ENCODE measurements around the gene SLC9A9.

Gene SLC9A9

GRCh38 chr3:143840636-143841035, 7.6 kb downstream of the SLC9A9 start:
- no peak for DNase-seq

DNA sequence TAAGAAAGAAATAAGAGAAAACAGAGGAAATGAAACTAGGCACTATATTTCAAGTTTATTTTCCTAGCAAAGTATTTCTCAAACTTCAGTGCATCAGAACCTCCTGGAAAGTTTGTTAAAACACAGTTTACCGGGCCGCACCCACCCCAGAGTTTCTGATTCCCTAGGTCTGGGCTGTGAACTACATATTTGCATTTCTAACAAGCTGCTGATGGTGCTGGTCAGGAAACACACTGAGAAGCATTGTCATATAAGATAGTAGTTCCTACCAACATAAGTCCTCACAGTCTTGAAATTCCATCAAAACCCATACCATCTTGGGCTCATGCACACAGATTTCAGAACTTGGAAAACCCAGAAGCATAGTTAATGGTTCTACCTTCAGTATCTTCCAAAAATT, 8.3 kb downstream of the SLC9A9 start:
- DNase-seq = no peak

GRCh38 chr3:143837076-143837475, 11.2 kb downstream of the SLC9A9 start:
- no peak for DNase-seq

DNA sequence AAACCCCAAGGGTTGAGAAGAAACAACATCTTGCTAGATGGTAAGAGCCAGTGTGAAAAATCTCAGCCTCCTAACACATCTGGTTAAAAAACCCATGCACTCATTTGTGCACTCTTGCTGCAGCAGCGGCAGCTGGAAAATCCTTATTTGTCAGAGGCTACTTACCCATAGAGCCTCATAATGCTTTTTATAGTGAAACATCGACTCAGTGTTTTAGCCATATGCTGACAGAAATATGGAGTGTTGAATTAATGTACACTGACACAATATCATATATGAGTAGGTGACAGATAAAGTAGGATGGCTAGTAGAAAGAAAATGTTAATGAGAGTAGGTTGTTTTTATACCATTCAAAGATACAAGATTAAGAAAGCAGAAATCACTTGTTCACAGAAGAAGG, 13.0 kb downstream of the SLC9A9 start:
- DNase-seq = no peak

DNA sequence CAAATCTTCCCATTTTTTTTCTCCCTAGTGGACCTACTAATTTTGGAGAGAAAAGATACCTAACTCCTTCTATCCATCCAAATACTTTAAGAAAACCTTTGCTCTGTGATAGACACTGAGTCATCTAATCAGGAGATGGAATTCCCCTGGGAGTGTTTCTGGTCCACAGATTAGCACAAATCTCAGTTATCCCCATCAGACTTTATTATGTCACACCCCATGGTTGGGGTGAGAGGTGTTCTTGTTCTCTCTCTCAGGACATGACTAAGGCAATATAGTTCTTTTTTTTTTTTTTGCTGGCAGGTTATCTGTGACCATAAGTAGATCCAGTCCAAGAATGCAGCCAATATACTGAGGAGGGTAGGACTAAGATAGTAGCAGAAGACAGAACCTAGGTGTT, 15.8 kb downstream of the SLC9A9 start:
- DNase-seq = no peak

- no peak for DNase-seq
These were observed 16.3 kb downstream of the SLC9A9 start for GRCh38 chr3:143831994-143832393.

DNA sequence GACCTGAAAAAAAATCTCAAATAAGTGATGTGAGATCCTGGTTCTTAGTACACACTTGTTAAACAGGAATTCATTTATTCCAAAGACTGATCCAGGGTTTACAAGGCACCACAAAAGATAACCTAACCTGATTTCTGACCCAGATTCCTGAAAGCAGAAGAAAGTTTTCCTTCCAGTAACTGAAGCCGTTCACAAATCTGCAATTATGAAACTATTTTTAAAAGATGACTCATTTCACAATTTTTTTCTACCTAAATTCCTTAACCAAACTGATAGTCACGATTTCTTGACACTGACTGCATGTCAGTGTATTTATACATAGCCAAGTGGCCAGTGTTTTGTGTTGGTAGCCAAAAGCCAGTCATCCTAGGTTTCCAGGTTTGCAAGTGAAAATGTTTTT, 17.1 kb downstream of the SLC9A9 start:
- DNase-seq = no peak

GRCh38 chr3:143830786-143831185, 17.5 kb downstream of the SLC9A9 start:
- no peak for DNase-seq

- DNase-seq = no peak
These were observed 18.2 kb downstream of the SLC9A9 start for GRCh38 chr3:143830063-143830462.

DNA sequence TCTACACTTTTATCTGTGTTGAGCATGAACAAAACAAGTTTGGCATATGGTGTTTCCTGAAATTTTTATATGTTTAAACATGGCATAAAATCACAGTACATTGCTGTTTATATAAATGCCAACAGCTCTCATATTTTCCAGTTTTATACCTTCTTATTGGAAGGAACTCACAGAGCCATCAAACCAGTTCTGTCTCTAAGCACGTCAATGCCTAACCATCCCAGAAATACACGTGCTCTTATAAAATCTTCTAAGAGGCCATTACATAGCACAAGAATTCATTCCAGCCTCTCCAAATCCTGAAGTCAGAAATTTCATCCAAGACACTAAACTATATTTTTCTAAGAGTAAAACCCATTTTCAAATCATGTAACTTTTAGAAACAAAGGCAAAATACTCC, 20.8 kb downstream of the SLC9A9 start:
- DNase-seq = no peak

- no peak for DNase-seq
These were observed 22.0 kb downstream of the SLC9A9 start for GRCh38 chr3:143826296-143826695.

DNA sequence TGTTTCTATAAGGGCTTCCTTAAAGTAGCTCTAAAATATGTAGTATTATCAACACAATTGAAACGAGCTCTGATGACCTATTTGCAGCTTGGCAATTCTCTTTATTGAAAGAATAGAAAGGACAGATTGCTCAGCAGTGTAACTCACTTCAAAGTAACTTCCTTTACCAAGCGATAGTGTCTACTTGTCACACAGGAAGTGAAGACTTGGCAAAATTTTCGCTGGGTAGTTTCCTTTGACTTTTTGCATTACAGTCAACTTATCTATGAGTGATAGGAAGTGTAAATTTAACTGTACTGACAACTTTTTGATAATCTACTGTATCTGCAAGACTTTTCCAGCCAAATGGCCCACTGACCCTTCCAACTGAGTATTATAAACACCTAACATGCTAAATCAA, 22.8 kb downstream of the SLC9A9 start:
- no peak for DNase-seq

DNA sequence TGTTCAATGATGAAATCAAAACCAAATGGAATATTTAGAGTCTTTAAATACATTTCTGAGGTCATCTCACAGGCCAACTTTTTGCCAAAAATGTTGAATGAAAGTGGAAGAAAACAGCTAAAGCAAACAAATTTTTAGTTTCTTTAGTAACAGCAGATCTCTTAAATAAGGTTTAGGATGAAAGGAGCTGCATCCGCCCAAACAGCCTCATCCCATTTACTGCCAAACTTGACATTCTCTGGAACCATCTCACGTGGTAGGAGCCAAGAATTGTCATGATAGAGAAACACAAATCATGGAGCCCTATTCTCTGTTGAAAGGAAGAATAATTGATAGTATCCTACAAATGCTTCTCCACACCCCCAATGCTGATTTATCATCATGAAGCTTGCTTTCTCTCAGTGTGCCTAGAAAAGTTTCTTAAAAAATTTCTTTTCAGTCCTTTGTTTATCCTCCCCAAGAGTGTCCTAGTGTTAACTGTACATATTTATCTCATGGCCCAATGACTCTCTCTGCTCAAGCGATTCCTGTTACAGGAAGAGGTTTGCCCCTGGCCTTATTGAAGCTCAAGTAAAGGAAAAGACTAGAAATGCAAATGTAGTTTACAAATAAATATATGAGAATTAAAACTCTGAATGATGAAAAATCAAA, 23.4 kb downstream of the SLC9A9 start:
- DNase-seq = no peak

DNA sequence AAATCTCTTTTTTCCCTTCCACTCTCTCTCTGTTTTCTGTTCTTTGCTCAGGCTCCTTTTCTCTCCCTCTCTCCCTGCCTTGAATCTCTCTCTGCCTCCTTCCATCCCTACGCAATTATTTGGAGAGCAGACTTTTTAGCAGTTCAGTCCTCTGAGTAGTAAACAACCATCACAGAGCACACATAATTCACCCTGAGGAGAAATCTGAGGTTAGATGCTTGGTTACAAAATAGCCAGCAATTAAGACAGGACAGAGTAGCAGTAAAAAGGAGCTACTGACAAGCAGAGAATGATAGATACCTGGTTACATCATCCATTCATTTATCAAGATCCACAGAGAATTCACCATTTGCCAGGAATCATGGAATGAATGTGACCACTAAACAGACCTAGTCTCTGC, 25.5 kb downstream of the SLC9A9 start:
- no peak for DNase-seq

GRCh38 chr3:143822374-143822773, 25.9 kb downstream of the SLC9A9 start:
- no peak for DNase-seq

- no peak for DNase-seq
These were observed 26.4 kb downstream of the SLC9A9 start for GRCh38 chr3:143821862-143822261.

GRCh38 chr3:143820466-143821221, 27.6 kb downstream of the SLC9A9 start:
- no peak for DNase-seq

GRCh38 chr3:143819890-143820289, 28.4 kb downstream of the SLC9A9 start:
- no peak for DNase-seq

GRCh38 chr3:143814443-143814889, 33.8 kb downstream of the SLC9A9 start:
- DNase-seq = no peak

DNA sequence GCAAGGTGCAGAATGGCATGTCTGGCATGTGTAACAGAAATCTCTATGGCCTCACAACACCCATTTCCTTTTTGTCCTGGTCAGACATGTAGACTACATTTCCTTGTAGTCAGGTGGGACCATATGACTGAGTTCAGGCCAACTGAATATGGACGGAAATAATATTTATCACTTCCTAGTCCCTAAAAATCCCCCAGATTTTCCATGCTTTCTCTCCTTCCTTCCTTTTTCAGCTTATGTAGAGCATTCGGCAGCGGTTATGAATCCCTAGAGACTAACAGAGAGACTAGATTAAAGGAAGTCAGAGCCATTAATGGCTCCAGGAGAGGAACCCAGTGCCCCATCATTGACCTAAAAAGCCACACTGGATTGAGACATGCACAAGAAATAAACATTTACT, 35.8 kb downstream of the SLC9A9 start:
- DNase-seq = no peak

- DNase-seq = no peak
These were observed 36.7 kb downstream of the SLC9A9 start for GRCh38 chr3:143811602-143812001.

DNA sequence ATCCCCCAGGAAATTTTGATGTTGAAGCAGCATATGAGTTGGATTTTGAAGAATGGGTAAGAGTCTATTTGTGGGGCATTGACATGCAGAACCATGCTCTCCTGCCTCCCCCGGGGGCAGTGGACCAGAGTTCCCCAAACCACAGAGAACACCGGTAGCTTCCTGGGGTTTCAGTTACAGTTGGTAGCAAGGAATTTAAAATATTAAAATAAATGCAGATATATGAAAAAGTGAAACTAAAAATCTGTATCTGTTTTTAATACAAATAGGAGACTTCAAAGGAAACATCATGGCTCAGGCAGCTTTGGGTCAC, 37.4 kb downstream of the SLC9A9 start:
- DNase-seq = no peak

GRCh38 chr3:143810166-143810952, 37.9 kb downstream of the SLC9A9 start:
- no peak for DNase-seq

DNA sequence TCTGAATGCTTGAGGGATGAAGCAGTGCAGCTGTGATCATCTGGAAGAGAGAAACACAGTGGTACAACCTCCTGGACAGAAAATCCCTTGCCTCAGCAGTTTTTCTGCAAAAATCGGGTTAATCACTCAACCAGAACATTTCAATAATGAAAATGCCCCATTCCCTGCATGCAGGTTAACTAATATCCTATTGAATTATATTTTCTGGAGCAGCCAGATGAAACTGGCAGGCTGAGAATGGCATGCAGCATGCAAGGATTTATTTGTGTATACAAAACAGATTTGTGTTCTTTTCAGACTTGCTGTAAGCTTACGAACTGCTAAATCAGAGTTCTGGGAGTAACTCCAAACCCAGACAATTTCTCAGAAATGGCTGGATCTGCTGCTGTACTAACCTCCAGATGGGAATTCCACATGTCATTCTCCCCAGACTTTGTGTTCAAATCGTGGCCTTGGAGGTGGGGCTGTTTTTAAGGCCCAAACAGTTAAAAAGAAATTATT, 39.1 kb downstream of the SLC9A9 start:
- DNase-seq = no peak

All from stimulated activated CD4-positive, alpha-beta T cell treated with anti-CD3 and anti-CD28 coated beads, Interleukin-2, amount 100 ng/mL, for 48 hours (primary cell).